HCT116 (cell line): ENCODE measurements around the gene UGT1A3. TPM values are rescaled to one million over a fixed set of nuclear protein-coding genes. Genes with fewer than 3 reads are reported as not detected.

Experiments
- ATAC-seq: fragments of 200-7000 bp; cut with Tn5 transposase; 2 replicates; pipeline ENCODE4 v1.9.1; 2020; ENCODE audit warnings: mild to moderate bottlenecking, moderate library complexity
- BruUV-seq: library from RNA; stranded (reverse); fragments of 400-500 nt; replicated peaks from 2 replicates; lab custom pipeline; 2021; lab: Mats Ljungman, UMichigan
- CTCF ChIA-PET: fragments of 300-600 bp; sonication (Branson Sonifier 250); formaldehyde crosslinking; loops from one replicate; lab custom pipeline; 2021; ENCODE audit warnings: antibody characterized with exemption; lab: Charles Lee
- POLR2A ChIA-PET: fragments of 300-600, 350-600 bp; sonication (Branson Sonifier 250); formaldehyde crosslinking; loops from one replicate; lab custom pipeline; 2021; ENCODE audit warnings: antibody characterized with exemption; lab: Charles Lee
- RAD21 ChIA-PET, 2 experiments: fragments of 300-600 bp; sonication (Branson Sonifier 250); formaldehyde crosslinking; loops; one replicate each; lab custom pipeline; 2023; ENCODE audit warnings: low total read pairs in 2 of 2; ENCODE audit not compliant: uncharacterized antibody in 2 of 2, unreplicated experiment in 2 of 2, low non-redundant PET in 1 of 2; lab: Charles Lee
- DNase-seq: peaks from one replicate; pipeline ENCODE4 v3.0.0-alpha.2; 2010; ENCODE audit warnings: low read depth, low spot score
- H2AFZ ChIP-seq: fragments of 200-600 bp; shearing (Covaris generic), sonication (generic); 2 replicates; pipeline ENCODE4 v1.6.1; 2017; ENCODE audit warnings: low read depth, mixed run types, mixed read lengths, antibody characterized with exemption, low read length; ENCODE audit not compliant: poor library complexity, severe bottlenecking
- H3K27ac ChIP-seq: 2 replicates; pipeline ENCODE4 v1.5.1; 2012; ENCODE audit warnings: low read depth, low read length
- H3K27me3 ChIP-seq: fragments of 200-600 bp; sonication (generic); 2 replicates; pipeline ENCODE4 v1.6.1; 2016; ENCODE audit warnings: mixed run types, low read length, mixed read lengths; ENCODE audit not compliant: insufficient read depth
- H3K36me3 ChIP-seq, 2 experiments: fragments of 200-500 bp in 1 of 2; fragments of 200-600 bp in 1 of 2; sonication (Bioruptor generic) in 1 of 2; sonication (generic) in 1 of 2; 2 replicates each; pipeline versions ENCODE4 v1.5.1 to v1.6.1; 2014 to 2016; ENCODE audit warnings: low read length in 2 of 2, inconsistent platforms in 1 of 2, mixed read lengths in 1 of 2, mixed run types in 1 of 2; ENCODE audit not compliant: insufficient read depth in 2 of 2, control insufficient read depth in 1 of 2
- H3K4me1 ChIP-seq, 2 experiments: fragments of 200-600 bp in 1 of 2; sonication (generic) in 1 of 2; 2 replicates each; pipeline versions ENCODE4 v1.5.1 to v1.6.1; 2012 to 2017; ENCODE audit warnings: low read length in 2 of 2, inconsistent platforms in 1 of 2, mild to moderate bottlenecking in 1 of 2, mixed read lengths in 1 of 2, mixed run types in 1 of 2, moderate library complexity in 1 of 2; ENCODE audit not compliant: insufficient read depth in 2 of 2, control insufficient read depth in 1 of 2
- H3K4me2 ChIP-seq: fragments of 200-600 bp; sonication (generic); 2 replicates; pipeline ENCODE4 v1.6.1; 2017; ENCODE audit warnings: mixed run types, low read length, mixed read lengths
- H3K4me3 ChIP-seq, 2 experiments: fragments of 200-600 bp in 1 of 2; sonication (generic) in 1 of 2; replicated peaks in 1 of 2; 2 replicates each; pipeline ENCODE4 v1.5.1; 2011 to 2016; ENCODE audit warnings: low read length in 2 of 2, control low read depth in 1 of 2, low read depth in 1 of 2, mild to moderate bottlenecking in 1 of 2, mixed read lengths in 1 of 2, mixed run types in 1 of 2
- H3K79me2 ChIP-seq: fragments of 200-600 bp; sonication (generic); 2 replicates; pipeline ENCODE4 v1.6.1; 2017; ENCODE audit warnings: mild to moderate bottlenecking, mixed run types, low read length, moderate library complexity, mixed read lengths; ENCODE audit not compliant: insufficient read depth
- H3K9ac ChIP-seq: fragments of 200-600 bp; sonication (generic); 2 replicates; pipeline ENCODE4 v1.6.1; 2016; ENCODE audit warnings: low read length, mixed read lengths
- H3K9me2 ChIP-seq: fragments of 200-600 bp; sonication (generic), shearing (Covaris generic); 2 replicates; pipeline ENCODE4 v1.6.1; 2017; ENCODE audit warnings: mixed run types, mild to moderate bottlenecking, moderate library complexity; ENCODE audit not compliant: insufficient read depth
- H3K9me3 ChIP-seq, 2 experiments: fragments of 200-500 bp in 1 of 2; fragments of 200-600 bp in 1 of 2; sonication (Bioruptor generic) in 1 of 2; sonication (generic) in 1 of 2; 2 replicates each; pipeline ENCODE4 v1.6.1; 2014 to 2017; ENCODE audit warnings: low read length in 2 of 2, mixed read lengths in 2 of 2, inconsistent platforms in 1 of 2, low read depth in 1 of 2, mild to moderate bottlenecking in 1 of 2, mixed run types in 1 of 2, moderate library complexity in 1 of 2; ENCODE audit not compliant: control insufficient read depth in 1 of 2, insufficient read depth in 1 of 2
- H4K20me1 ChIP-seq: fragments of 200-600 bp; sonication (generic), shearing (Covaris generic); 2 replicates; pipeline ENCODE4 v1.6.1; 2017; ENCODE audit warnings: mixed run types, mild to moderate bottlenecking, moderate library complexity; ENCODE audit not compliant: insufficient read depth
- CBX3 ChIP-seq: IDR thresholded peaks from 2 replicates; pipeline ENCODE4 v1.6.1; 2012; ENCODE audit warnings: low read depth
- CEBPB ChIP-seq: IDR thresholded peaks from 2 replicates; pipeline ENCODE4 v1.6.1; 2012; ENCODE audit warnings: low read depth
- ELF1 ChIP-seq: IDR thresholded peaks from 2 replicates; pipeline ENCODE4 v1.6.1; 2012; ENCODE audit warnings: low read depth, borderline replicate concordance
- EZH2 ChIP-seq: fragments of 200-600 bp; sonication (generic); IDR thresholded peaks from 2 replicates; pipeline ENCODE4 v1.6.1; 2017; ENCODE audit warnings: antibody characterized with exemption, mixed run types
- EZH2phosphoT487 ChIP-seq: fragments of 200-600 bp; IDR thresholded peaks from 2 replicates; pipeline ENCODE4 v1.6.1; 2018; ENCODE audit warnings: antibody characterized with exemption, borderline replicate concordance
- FOSL1 ChIP-seq: IDR thresholded peaks from 2 replicates; pipeline ENCODE4 v1.6.1; 2012; ENCODE audit warnings: low read depth
- JUND ChIP-seq: IDR thresholded peaks from 2 replicates; pipeline ENCODE4 v1.6.1; 2012
- POLR2A ChIP-seq: IDR thresholded peaks from 2 replicates; pipeline ENCODE4 v1.7.0; 2011; ENCODE audit warnings: borderline replicate concordance; ENCODE audit not compliant: insufficient read depth, insufficient read length; ENCODE audit errors: extremely low read depth
- RAD21 ChIP-seq: IDR thresholded peaks from 2 replicates; pipeline ENCODE4 v1.6.1; 2012; ENCODE audit warnings: low read depth, mild to moderate bottlenecking
- SRF ChIP-seq: IDR thresholded peaks from 2 replicates; pipeline ENCODE4 v1.6.1; 2012; ENCODE audit warnings: low read depth
- TCF7L2 ChIP-seq: IDR thresholded peaks from 2 replicates; pipeline ENCODE4 v1.7.0; 2011; ENCODE audit warnings: borderline replicate concordance, inconsistent platforms; ENCODE audit not compliant: insufficient read depth, insufficient read length; ENCODE audit errors: extremely low read depth
- YY1 ChIP-seq: IDR thresholded peaks from 2 replicates; pipeline ENCODE4 v1.6.1; 2011; ENCODE audit warnings: low read length, low read depth, moderate library complexity, mild to moderate bottlenecking; ENCODE audit not compliant: insufficient replicate concordance; ENCODE audit errors: extremely low read depth
- ZNF274 ChIP-seq: fragments of 200-500 bp; sonication (Bioruptor generic); IDR thresholded peaks from 2 replicates; pipeline ENCODE4 v1.6.1; 2014; ENCODE audit warnings: mild to moderate bottlenecking, low read depth, low read length, inconsistent platforms
- intact Hi-C: fragments of 100-400 bp; cut with micrococcal nuclease; formaldehyde crosslinking; loops from 2 replicates; pipeline ENCODE4 v1.10.0; 2022
- total RNA-seq: library from RNA; stranded (reverse); gene quantifications from one replicate; pipeline ENCODE4 v1.2.1, GENCODE V29; 2021; ENCODE audit not compliant: unreplicated experiment
- TF ChIP-seq, protein P1 (sequence below), 3 experiments: fragments of 200-600 bp in 1 of 3; sonication (generic) in 1 of 3; IDR thresholded peaks in 2 of 3; conservative IDR thresholded peaks in 1 of 3; 2 replicates each; pipeline ENCODE4 v1.5.1; 2012 to 2017; ENCODE audit warnings: low read depth in 2 of 3, low read length in 2 of 3, antibody characterized with exemption in 1 of 3, borderline replicate concordance in 1 of 3, control low read depth in 1 of 3, mild to moderate bottlenecking in 1 of 3, mixed read lengths in 1 of 3, mixed run types in 1 of 3, moderate library complexity in 1 of 3; ENCODE audit not compliant: insufficient read depth in 1 of 3
- TF ChIP-seq, protein P2 (sequence below): IDR thresholded peaks from 2 replicates; pipeline ENCODE4 v1.6.1; 2012
- TF ChIP-seq, protein P3 (sequence below): IDR thresholded peaks from 2 replicates; pipeline ENCODE4 v1.6.1; 2011; ENCODE audit warnings: mild to moderate bottlenecking, low read length, moderate library complexity; ENCODE audit not compliant: insufficient replicate concordance; ENCODE audit errors: extremely low read depth
- TF ChIP-seq, protein P4 (sequence below): IDR thresholded peaks from 2 replicates; pipeline ENCODE4 v1.6.1; 2012

Gene UGT1A3
- total RNA-seq, 1 experiment from 2014 or later, result not detected

DNA sequence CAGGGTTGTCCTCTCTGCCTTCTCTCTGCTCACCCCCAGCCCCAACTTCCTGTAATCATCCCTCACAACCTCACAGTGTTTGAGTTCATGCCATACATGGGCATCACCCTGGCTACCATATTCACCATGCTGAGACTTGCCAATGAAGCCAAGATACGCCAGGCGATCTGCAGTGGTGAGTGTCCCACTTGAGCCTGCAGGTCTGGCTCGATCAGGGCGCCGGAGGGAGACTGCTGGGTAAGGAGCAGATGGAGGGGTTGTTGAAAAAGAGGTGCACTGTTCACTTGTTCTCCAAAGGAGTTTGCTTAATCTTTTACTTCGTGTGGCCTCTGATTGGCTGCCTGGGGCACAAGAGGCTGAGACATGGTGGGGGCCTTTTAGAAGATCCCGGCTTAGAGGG is 63.9 kb downstream of the UGT1A3 start:
- ChIA-PET POLR2A (no interaction called here), RAD21 (no interaction called here), CTCF (no interaction called here)
- Histone ChIP-seq H3K9me2 (no peaks in the 10 kb centered on the region), H3K27me3 (no peaks in the 10 kb centered on the region), H3K4me2 (no peak overlapping the region), H3K4me3 (no peak overlapping the region), H3K36me3 (no peaks in the 10 kb centered on the region), H3K9me3 (no peaks in the 10 kb centered on the region), H3K27ac (no peak overlapping the region), H4K20me1 (no peaks in the 10 kb centered on the region), H3K9ac (no peak overlapping the region), H3K4me1 (no peaks in the 10 kb centered on the region), H3K79me2 (no peaks in the 10 kb centered on the region), H2AFZ (no peak overlapping the region)
- DNase-seq (no peak), ATAC-seq (no peak)
- no TSS peak for BruUV-seq
- intact Hi-C loops, result no loop called here
- TF ChIP-seq TCF7L2 (no peak), SRF (no peak), YY1 (no peak), CBX3 (no peak), RAD21 (no peak), FOSL1 (no peak), EZH2phosphoT487 (no peak), ELF1 (no peak), ZNF274 (no peak), JUND (no peak), POLR2A (no peak), EZH2 (no peak), CEBPB (no peak)
- TF ChIP-seq, protein P1, sequence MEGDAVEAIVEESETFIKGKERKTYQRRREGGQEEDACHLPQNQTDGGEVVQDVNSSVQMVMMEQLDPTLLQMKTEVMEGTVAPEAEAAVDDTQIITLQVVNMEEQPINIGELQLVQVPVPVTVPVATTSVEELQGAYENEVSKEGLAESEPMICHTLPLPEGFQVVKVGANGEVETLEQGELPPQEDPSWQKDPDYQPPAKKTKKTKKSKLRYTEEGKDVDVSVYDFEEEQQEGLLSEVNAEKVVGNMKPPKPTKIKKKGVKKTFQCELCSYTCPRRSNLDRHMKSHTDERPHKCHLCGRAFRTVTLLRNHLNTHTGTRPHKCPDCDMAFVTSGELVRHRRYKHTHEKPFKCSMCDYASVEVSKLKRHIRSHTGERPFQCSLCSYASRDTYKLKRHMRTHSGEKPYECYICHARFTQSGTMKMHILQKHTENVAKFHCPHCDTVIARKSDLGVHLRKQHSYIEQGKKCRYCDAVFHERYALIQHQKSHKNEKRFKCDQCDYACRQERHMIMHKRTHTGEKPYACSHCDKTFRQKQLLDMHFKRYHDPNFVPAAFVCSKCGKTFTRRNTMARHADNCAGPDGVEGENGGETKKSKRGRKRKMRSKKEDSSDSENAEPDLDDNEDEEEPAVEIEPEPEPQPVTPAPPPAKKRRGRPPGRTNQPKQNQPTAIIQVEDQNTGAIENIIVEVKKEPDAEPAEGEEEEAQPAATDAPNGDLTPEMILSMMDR (IDR thresholded peaks at IDR 0.05 in 2 of 3, conservative IDR thresholded peaks at IDR 0.05 in 1 of 3; ENCODE audit: borderline replicate concordance in 1 of 3, insufficient read depth in 1 of 3, low read depth in 2 of 3, low read length in 2 of 3), result no peak
- TF ChIP-seq, protein P2, sequence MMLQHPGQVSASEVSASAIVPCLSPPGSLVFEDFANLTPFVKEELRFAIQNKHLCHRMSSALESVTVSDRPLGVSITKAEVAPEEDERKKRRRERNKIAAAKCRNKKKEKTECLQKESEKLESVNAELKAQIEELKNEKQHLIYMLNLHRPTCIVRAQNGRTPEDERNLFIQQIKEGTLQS, result no peak
- TF ChIP-seq, protein P3, sequence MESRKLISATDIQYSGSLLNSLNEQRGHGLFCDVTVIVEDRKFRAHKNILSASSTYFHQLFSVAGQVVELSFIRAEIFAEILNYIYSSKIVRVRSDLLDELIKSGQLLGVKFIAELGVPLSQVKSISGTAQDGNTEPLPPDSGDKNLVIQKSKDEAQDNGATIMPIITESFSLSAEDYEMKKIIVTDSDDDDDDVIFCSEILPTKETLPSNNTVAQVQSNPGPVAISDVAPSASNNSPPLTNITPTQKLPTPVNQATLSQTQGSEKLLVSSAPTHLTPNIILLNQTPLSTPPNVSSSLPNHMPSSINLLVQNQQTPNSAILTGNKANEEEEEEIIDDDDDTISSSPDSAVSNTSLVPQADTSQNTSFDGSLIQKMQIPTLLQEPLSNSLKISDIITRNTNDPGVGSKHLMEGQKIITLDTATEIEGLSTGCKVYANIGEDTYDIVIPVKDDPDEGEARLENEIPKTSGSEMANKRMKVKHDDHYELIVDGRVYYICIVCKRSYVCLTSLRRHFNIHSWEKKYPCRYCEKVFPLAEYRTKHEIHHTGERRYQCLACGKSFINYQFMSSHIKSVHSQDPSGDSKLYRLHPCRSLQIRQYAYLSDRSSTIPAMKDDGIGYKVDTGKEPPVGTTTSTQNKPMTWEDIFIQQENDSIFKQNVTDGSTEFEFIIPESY, result no peak
- TF ChIP-seq, protein P4, sequence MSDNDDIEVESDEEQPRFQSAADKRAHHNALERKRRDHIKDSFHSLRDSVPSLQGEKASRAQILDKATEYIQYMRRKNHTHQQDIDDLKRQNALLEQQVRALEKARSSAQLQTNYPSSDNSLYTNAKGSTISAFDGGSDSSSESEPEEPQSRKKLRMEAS, result no peak
